AG04449 (cell line): ENCODE measurements around the gene PSMD14.
"Not testable (repeated sequence)": the region's sequence is repeated elsewhere in the genome, so short reads cannot be mapped to it uniquely, and the experiment has no call there.

Experiments used
- CTCF ChIA-PET: fragments of 350-600 bp; formaldehyde crosslinking; extraction: SDS; loops from one replicate; lab custom pipeline; 2021; ENCODE audit warnings: antibody characterized with exemption; lab: Yijun Ruan, JAX
- POLR2A ChIA-PET: fragments of 400-600, 350-600 bp; formaldehyde crosslinking; extraction: SDS; loops from one replicate; lab custom pipeline; 2020; ENCODE audit warnings: antibody characterized with exemption, inconsistent platforms; lab: Yijun Ruan, JAX
- DNase-seq: peaks from one replicate; pipeline ENCODE4 v3.0.0-alpha.2; 2010; ENCODE audit warnings: low read depth, low spot score
- H3K4me3 ChIP-seq: 2 replicates; pipeline ENCODE4 v1.5.1; 2011; ENCODE audit warnings: low read depth, mild to moderate bottlenecking, control low read depth, low read length
- CTCF ChIP-seq: IDR thresholded peaks from one replicate; pipeline ENCODE4 v1.5.1; 2011; ENCODE audit warnings: mild to moderate bottlenecking, moderate library complexity, low read length, control low read depth, inconsistent platforms; ENCODE audit not compliant: insufficient read depth; ENCODE audit errors: missing control alignments

Gene PSMD14

GRCh38 chr2:161337247-161337646 is 29.0 kb downstream of the PSMD14 start:
- H3K4me3 ChIP-seq: no peak overlapping the region
- TF ChIP-seq CTCF: no peak
- ChIA-PET CTCF (no interaction called here), POLR2A (no interaction called here)
- DNase-seq: no peak

- POLR2A ChIA-PET, H3K4me3 ChIP-seq, CTCF ChIA-PET, DNase-seq: not testable (repeated sequence)
These were observed 31.3 kb downstream of the PSMD14 start for GRCh38 chr2:161339532-161339931.

DNA sequence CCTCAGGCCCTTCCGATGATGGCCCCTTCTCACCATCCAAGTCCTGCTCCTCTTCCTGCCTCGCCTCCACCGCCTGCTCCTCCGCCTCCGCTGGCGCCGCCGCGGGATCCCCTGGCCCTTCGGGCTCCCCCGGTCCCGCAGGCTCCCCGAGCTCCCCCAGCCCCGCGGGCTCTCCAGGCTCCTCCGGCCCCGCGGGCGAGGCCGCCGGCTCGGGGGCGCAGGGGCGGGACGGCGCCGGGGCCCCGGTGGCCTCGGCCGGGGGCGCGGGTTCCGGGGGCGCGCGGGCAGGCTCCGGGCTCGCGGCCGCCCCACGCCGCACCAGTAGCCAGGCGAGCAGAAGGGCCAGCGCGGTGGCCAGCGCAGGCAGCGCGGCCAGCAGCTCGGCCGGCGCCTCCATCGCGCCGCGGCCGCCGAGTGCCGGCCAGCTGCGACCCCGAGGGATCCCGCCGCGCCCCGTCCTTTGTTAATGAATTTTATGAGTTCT is 32.7 kb downstream of the PSMD14 start:
- DNase-seq, POLR2A ChIA-PET, CTCF ChIA-PET, H3K4me3 ChIP-seq: not testable (repeated sequence)

GRCh38 chr2:161343235-161343634 is 35.0 kb downstream of the PSMD14 start:
- DNase-seq: no peak
- no peak for TF ChIP-seq CTCF
- POLR2A ChIA-PET: no interaction called here
- H3K4me3 ChIP-seq: no peak overlapping the region
- CTCF ChIA-PET: no interaction called here

GRCh38 chr2:161344692-161345091 is 36.5 kb downstream of the PSMD14 start:
- POLR2A ChIA-PET: no interaction called here
- no peak for TF ChIP-seq CTCF
- CTCF ChIA-PET: no interaction called here
- no peak for DNase-seq
- H3K4me3 ChIP-seq: no peak overlapping the region

GRCh38 chr2:161351678-161352077 is 43.5 kb downstream of the PSMD14 start:
- ChIA-PET CTCF (no interaction called here), POLR2A (no interaction called here)
- TF ChIP-seq CTCF: no peak
- no peak overlapping the region for H3K4me3 ChIP-seq
- DNase-seq: no peak

- ChIA-PET POLR2A (no interaction called here), CTCF (no interaction called here)
- DNase-seq: no peak
- TF ChIP-seq CTCF: no peak
- H3K4me3 ChIP-seq: no peak overlapping the region
These were observed 44.5 kb downstream of the PSMD14 start for GRCh38 chr2:161352719-161353118.
